Stomach smooth muscle (tissue), 2 donors: ENCODE data around the gene ZRANB1.

Experiments
- H3K27ac ChIP-seq: one replicate; pipeline ENCODE4 v1.7.0; 2013; ENCODE audit warnings: mild to moderate bottlenecking, low read length, inconsistent platforms
- H3K27me3 ChIP-seq, 2 donors: one replicate each; pipeline ENCODE4 v1.7.0; 2013; ENCODE audit warnings: low read length in 2 of 2; ENCODE audit not compliant: insufficient read depth in 2 of 2, control insufficient read depth in 1 of 2
- H3K36me3 ChIP-seq, 2 donors: one replicate each; pipeline ENCODE4 v1.7.0; 2013; ENCODE audit warnings: low read length in 2 of 2; ENCODE audit not compliant: control insufficient read depth in 2 of 2, insufficient read depth in 2 of 2
- H3K4me1 ChIP-seq: one replicate; pipeline ENCODE4 v1.7.0; 2013; ENCODE audit warnings: low read length; ENCODE audit not compliant: control insufficient read depth, insufficient read depth
- H3K4me3 ChIP-seq, 2 donors: one replicate each; pipeline ENCODE4 v1.7.0; 2013; ENCODE audit warnings: low read length in 2 of 2
- H3K9ac ChIP-seq, 2 donors: one replicate each; pipeline ENCODE4 v1.7.0; 2013; ENCODE audit warnings: low read length in 2 of 2, mild to moderate bottlenecking in 1 of 2
- H3K9me3 ChIP-seq, 2 donors: one replicate each; pipeline ENCODE4 v1.7.0; 2013; ENCODE audit warnings: low read length in 2 of 2; ENCODE audit not compliant: control insufficient read depth in 2 of 2
- donor health status: healthy.
- donor health status: Pancreatic carcinoma.

The ZRANB1 gene

GRCh38 chr10:125027871-125028869, 86.2 kb downstream of the ZRANB1 start:
- Histone ChIP-seq H3K36me3 (peaks cover 0 to 5% of the 10 kb centered on the region in 2 donors), H3K9ac (peak overlapping the region in 1 of 2 donors; percentile 5), H3K27ac (peak overlapping the region; percentile 49), H3K4me3 (peak overlapping the region in 1 of 2 donors; percentile 8), H3K4me1 (peaks cover 56% of the 10 kb centered on the region), H3K9me3 (no peaks in the 10 kb centered on the region), H3K27me3 (no peaks in the 10 kb centered on the region)

- peaks cover 0 to 5% of the 10 kb centered on the region in 2 donors for H3K36me3 ChIP-seq
- H3K9ac ChIP-seq, result no peak overlapping the region
- H3K9me3 ChIP-seq, result no peaks in the 10 kb centered on the region
- H3K4me3 ChIP-seq, result no peak overlapping the region
- H3K27ac ChIP-seq, result no peak overlapping the region
- H3K27me3 ChIP-seq, result no peaks in the 10 kb centered on the region
- H3K4me1 ChIP-seq, result peaks cover 51% of the 10 kb centered on the region
Measured at GRCh38 chr10:125029584-125030242, 87.8 kb downstream of the ZRANB1 start.

- Histone ChIP-seq H3K4me3 (no peak overlapping the region), H3K27ac (no peak overlapping the region), H3K9me3 (no peaks in the 10 kb centered on the region), H3K27me3 (no peaks in the 10 kb centered on the region), H3K36me3 (peaks cover 0 to 9% of the 10 kb centered on the region in 2 donors), H3K4me1 (peaks cover 58% of the 10 kb centered on the region), H3K9ac (no peak overlapping the region)
Measured at GRCh38 chr10:125030567-125031197, 88.8 kb downstream of the ZRANB1 start.

- Histone ChIP-seq H3K4me1 (peaks cover 68% of the 10 kb centered on the region), H3K9ac (no peak overlapping the region)
Measured at GRCh38 chr10:125032474-125033020, 90.6 kb downstream of the ZRANB1 start.

GRCh38 chr10:125033146-125033924, 91.4 kb downstream of the ZRANB1 start:
- Histone ChIP-seq H3K27ac (no peak overlapping the region), H3K27me3 (no peaks in the 10 kb centered on the region), H3K4me3 (no peak overlapping the region), H3K4me1 (peaks cover 65% of the 10 kb centered on the region), H3K9me3 (no peaks in the 10 kb centered on the region), H3K9ac (no peak overlapping the region), H3K36me3 (peaks cover 4 to 7% of the 10 kb centered on the region in 2 donors)

More at GRCh38 chr10:125032474-125033020, 90.6 kb downstream of the ZRANB1 start:
- Histone ChIP-seq H3K4me3 (no peak overlapping the region), H3K27me3 (no peaks in the 10 kb centered on the region), H3K36me3 (peaks cover 0 to 7% of the 10 kb centered on the region in 2 donors), H3K27ac (no peak overlapping the region), H3K9me3 (no peaks in the 10 kb centered on the region)

- no peaks in the 10 kb centered on the region for H3K9me3 ChIP-seq
- H3K9ac ChIP-seq, result no peak overlapping the region
- no peaks in the 10 kb centered on the region for H3K27me3 ChIP-seq
- H3K27ac ChIP-seq, result no peak overlapping the region
- no peak overlapping the region for H3K4me3 ChIP-seq
- H3K4me1 ChIP-seq, result peaks cover 65% of the 10 kb centered on the region
- H3K36me3 ChIP-seq, result peaks cover 4 to 7% of the 10 kb centered on the region in 2 donors
Measured at GRCh38 chr10:125034675-125035074, 92.8 kb downstream of the ZRANB1 start.

- Histone ChIP-seq H3K4me1 (peaks cover 65% of the 10 kb centered on the region), H3K9ac (no peak overlapping the region), H3K27me3 (no peaks in the 10 kb centered on the region), H3K36me3 (peaks cover 4 to 7% of the 10 kb centered on the region in 2 donors), H3K27ac (no peak overlapping the region), H3K9me3 (no peaks in the 10 kb centered on the region), H3K4me3 (peak overlapping the region in 1 of 2 donors; percentile 22)
Measured at GRCh38 chr10:125035136-125035535, 93.2 kb downstream of the ZRANB1 start.

GRCh38 chr10:125035588-125036295, 93.8 kb downstream of the ZRANB1 start:
- Histone ChIP-seq H3K4me3 (peak overlapping the region in 1 of 2 donors; percentile 22), H3K27ac (no peak overlapping the region), H3K4me1 (peaks cover 61% of the 10 kb centered on the region)

GRCh38 chr10:125037145-125037877, 95.4 kb downstream of the ZRANB1 start:
- H3K4me1 ChIP-seq, result peaks cover 63% of the 10 kb centered on the region
- H3K27ac ChIP-seq, result no peak overlapping the region
- H3K9me3 ChIP-seq, result no peaks in the 10 kb centered on the region
- no peak overlapping the region for H3K9ac ChIP-seq
- no peaks in the 10 kb centered on the region for H3K27me3 ChIP-seq
- no peak overlapping the region for H3K4me3 ChIP-seq
- H3K36me3 ChIP-seq, result peaks cover 4 to 6% of the 10 kb centered on the region in 2 donors

More at GRCh38 chr10:125035588-125036295, 93.8 kb downstream of the ZRANB1 start:
- Histone ChIP-seq H3K36me3 (peaks cover 4 to 7% of the 10 kb centered on the region in 2 donors), H3K9ac (no peak overlapping the region), H3K9me3 (no peaks in the 10 kb centered on the region), H3K27me3 (no peaks in the 10 kb centered on the region)
